GM18498 (cell line): ENCODE data around the gene KIF26B.
"Not testable (repeated sequence)": the region's sequence is repeated elsewhere in the genome, so short reads cannot be mapped to it uniquely, and the experiment has no call there.

Source experiments
- ATAC-seq: cut with Tn5 transposase; IDR thresholded peaks from one replicate; pipeline ENCODE4 v1.9.1; 2021; ENCODE audit warnings: mild to moderate bottlenecking, moderate library complexity; ENCODE audit not compliant: unreplicated experiment

KIF26B gene

GRCh38 chr1:245341743-245342142 is 187.0 kb downstream of the KIF26B start:
- ATAC-seq, result no peak

- ATAC-seq, result no peak
Measured at GRCh38 chr1:245345191-245345884, 190.6 kb downstream of the KIF26B start.

GRCh38 chr1:245348626-245349025 is 193.8 kb downstream of the KIF26B start:
- no peak for ATAC-seq

- ATAC-seq, result no peak
Measured at GRCh38 chr1:245353411-245353810, 198.6 kb downstream of the KIF26B start.

- ATAC-seq, result no peak
Measured at GRCh38 chr1:245353915-245354775, 199.4 kb downstream of the KIF26B start.

GRCh38 chr1:245355851-245356630 is 201.3 kb downstream of the KIF26B start:
- ATAC-seq, result not testable (repeated sequence)

- no peak for ATAC-seq
Measured at GRCh38 chr1:245356891-245357585, 202.3 kb downstream of the KIF26B start.

GRCh38 chr1:245359101-245359680 is 204.4 kb downstream of the KIF26B start:
- ATAC-seq, result not testable (repeated sequence)

- ATAC-seq, result no peak
Measured at GRCh38 chr1:245361065-245361464, 206.3 kb downstream of the KIF26B start.

GRCh38 chr1:245361951-245362350 is 207.2 kb downstream of the KIF26B start:
- ATAC-seq, result no peak

GRCh38 chr1:245363461-245364200 is 208.8 kb downstream of the KIF26B start:
- no peak for ATAC-seq

GRCh38 chr1:245365095-245366020 is 210.6 kb downstream of the KIF26B start:
- no peak for ATAC-seq

- no peak for ATAC-seq
Measured at GRCh38 chr1:245366886-245367285, 212.1 kb downstream of the KIF26B start.

- ATAC-seq, result no peak
Measured at GRCh38 chr1:245370175-245370825, 215.5 kb downstream of the KIF26B start.

GRCh38 chr1:245370905-245371581 is 216.3 kb downstream of the KIF26B start:
- ATAC-seq, result no peak

GRCh38 chr1:245373131-245373530 is 218.3 kb downstream of the KIF26B start:
- no peak for ATAC-seq

GRCh38 chr1:245375789-245376460 is 221.1 kb downstream of the KIF26B start:
- ATAC-seq, result no peak
